Stimulated activated CD4-positive, alpha-beta T cell treated with anti-CD3 and anti-CD28 coated beads, Interleukin-12 subunit alpha, Interleukin-12 subunit beta, amount 100 ng/mL, for 4 hours (primary cell): ENCODE data around the gene CRAT.
"Not testable (repeated sequence)": the region's sequence is repeated elsewhere in the genome, so short reads cannot be mapped to it uniquely, and the experiment has no call there.

ENCODE experiments used
- DNase-seq: peaks from one replicate; pipeline ENCODE4 v3.0.0-alpha.2; 2020

Gene CRAT

GRCh38 chr9:129138144-129138462 lies 27.5 kb upstream of the CRAT start:
- no peak for DNase-seq

GRCh38 chr9:129137292-129138143 lies 26.9 kb upstream of the CRAT start:
- DNase-seq: no peak

GRCh38 chr9:129136446-129137035 lies 25.9 kb upstream of the CRAT start:
- DNase-seq: no peak

GRCh38 chr9:129135476-129135875 lies 24.9 kb upstream of the CRAT start:
- no peak for DNase-seq

- DNase-seq: no peak
These were observed 22.5 kb upstream of the CRAT start for GRCh38 chr9:129133082-129133481.

GRCh38 chr9:129131300-129132145 lies 20.9 kb upstream of the CRAT start:
- peak; percentile 81 for DNase-seq

GRCh38 chr9:129130791-129131190 lies 20.2 kb upstream of the CRAT start:
- DNase-seq: no peak

GRCh38 chr9:129130271-129130670 lies 19.7 kb upstream of the CRAT start:
- DNase-seq: not testable (repeated sequence)

GRCh38 chr9:129128689-129129088 lies 18.1 kb upstream of the CRAT start:
- no peak for DNase-seq

- no peak for DNase-seq
These were observed 16.4 kb upstream of the CRAT start for GRCh38 chr9:129126749-129127618.

GRCh38 chr9:129125478-129125877 lies 14.9 kb upstream of the CRAT start:
- no peak for DNase-seq

GRCh38 chr9:129124506-129125069 lies 14.0 kb upstream of the CRAT start:
- DNase-seq: no peak

- DNase-seq: not testable (repeated sequence)
These were observed 12.4 kb upstream of the CRAT start for GRCh38 chr9:129122976-129123375.

GRCh38 chr9:129122133-129122532 lies 11.5 kb upstream of the CRAT start:
- no peak for DNase-seq

GRCh38 chr9:129121483-129121882 lies 10.9 kb upstream of the CRAT start:
- no peak for DNase-seq

GRCh38 chr9:129118799-129119198 lies 8.2 kb upstream of the CRAT start:
- DNase-seq: no peak

- no peak for DNase-seq
These were observed 3.2 kb upstream of the CRAT start for GRCh38 chr9:129113645-129114304.

GRCh38 chr9:129112526-129112925 lies 1.9 kb upstream of the CRAT start:
- not testable (repeated sequence) for DNase-seq

- DNase-seq: peak; percentile 30
These were observed 1.0 kb upstream of the CRAT start for GRCh38 chr9:129111528-129112151.

- peak; percentile 6 for DNase-seq
These were observed 447 bp downstream of the CRAT start for GRCh38 chr9:129109952-129110739.

- DNase-seq: peak; percentile 7
These were observed 1.1 kb downstream of the CRAT start for GRCh38 chr9:129109537-129109903.
